ENCODE results near the gene ZSCAN12.

Gene ZSCAN12

GRCh38 chr6:28353356-28353755, 46.2 kb downstream of the ZSCAN12 start:
- DNase-seq: no peak

- no peak for DNase-seq
Measured at GRCh38 chr6:28351493-28351925, 48.0 kb downstream of the ZSCAN12 start.

- no peak for DNase-seq
Measured at GRCh38 chr6:28351087-28351486, 48.5 kb downstream of the ZSCAN12 start.

- peak; percentile 57 for DNase-seq
Measured at GRCh38 chr6:28349892-28350737, 49.4 kb downstream of the ZSCAN12 start, which contains the start of gene ZKSCAN3. Gene ZKSCAN3 (plus strand): TSS chr6:28349947. CDS start chr6:28359587, 9,640 bp downstream.

GRCh38 chr6:28349344-28349891, 50.1 kb downstream of the ZSCAN12 start:
- no peak for DNase-seq

- DNase-seq: no peak
Measured at GRCh38 chr6:28347119-28347518, 52.4 kb downstream of the ZSCAN12 start.

GRCh38 chr6:28345201-28345600, 54.3 kb downstream of the ZSCAN12 start:
- no peak for DNase-seq

GRCh38 chr6:28343898-28344677, 55.5 kb downstream of the ZSCAN12 start:
- no peak for DNase-seq

- DNase-seq: no peak
Measured at GRCh38 chr6:28340310-28341095, 59.0 kb downstream of the ZSCAN12 start.

- no peak for DNase-seq
Measured at GRCh38 chr6:28337121-28337520, 62.4 kb downstream of the ZSCAN12 start.

- DNase-seq: no peak
Measured at GRCh38 chr6:28336284-28337120, 63.0 kb downstream of the ZSCAN12 start.

GRCh38 chr6:28335564-28336283, 63.8 kb downstream of the ZSCAN12 start, which contains the start of gene ZSCAN31:
Gene ZSCAN31 (minus strand): TSS chr6:28336148. CDS start chr6:28329683, 6,465 bp downstream.
- DNase-seq: peak; percentile 93

GRCh38 chr6:28335040-28335563, 64.4 kb downstream of the ZSCAN12 start:
- no peak for DNase-seq

GRCh38 chr6:28334286-28335039, 65.1 kb downstream of the ZSCAN12 start:
- DNase-seq: no peak

- DNase-seq: no peak
Measured at GRCh38 chr6:28333599-28334018, 65.9 kb downstream of the ZSCAN12 start.

- no peak for DNase-seq
Measured at GRCh38 chr6:28333047-28333446, 66.5 kb downstream of the ZSCAN12 start.

GRCh38 chr6:28330041-28330440, 69.5 kb downstream of the ZSCAN12 start:
- DNase-seq: no peak
